GM21786 (cell line): ENCODE measurements around the gene YES1.
"Not testable (repeated sequence)": the region's sequence is repeated elsewhere in the genome, so short reads cannot be mapped to it uniquely, and the experiment has no call there.

Source experiments
- ATAC-seq: cut with Tn5 transposase; IDR thresholded peaks from one replicate; pipeline ENCODE4 v1.9.1; 2021; ENCODE audit not compliant: unreplicated experiment

The YES1 gene

DNA sequence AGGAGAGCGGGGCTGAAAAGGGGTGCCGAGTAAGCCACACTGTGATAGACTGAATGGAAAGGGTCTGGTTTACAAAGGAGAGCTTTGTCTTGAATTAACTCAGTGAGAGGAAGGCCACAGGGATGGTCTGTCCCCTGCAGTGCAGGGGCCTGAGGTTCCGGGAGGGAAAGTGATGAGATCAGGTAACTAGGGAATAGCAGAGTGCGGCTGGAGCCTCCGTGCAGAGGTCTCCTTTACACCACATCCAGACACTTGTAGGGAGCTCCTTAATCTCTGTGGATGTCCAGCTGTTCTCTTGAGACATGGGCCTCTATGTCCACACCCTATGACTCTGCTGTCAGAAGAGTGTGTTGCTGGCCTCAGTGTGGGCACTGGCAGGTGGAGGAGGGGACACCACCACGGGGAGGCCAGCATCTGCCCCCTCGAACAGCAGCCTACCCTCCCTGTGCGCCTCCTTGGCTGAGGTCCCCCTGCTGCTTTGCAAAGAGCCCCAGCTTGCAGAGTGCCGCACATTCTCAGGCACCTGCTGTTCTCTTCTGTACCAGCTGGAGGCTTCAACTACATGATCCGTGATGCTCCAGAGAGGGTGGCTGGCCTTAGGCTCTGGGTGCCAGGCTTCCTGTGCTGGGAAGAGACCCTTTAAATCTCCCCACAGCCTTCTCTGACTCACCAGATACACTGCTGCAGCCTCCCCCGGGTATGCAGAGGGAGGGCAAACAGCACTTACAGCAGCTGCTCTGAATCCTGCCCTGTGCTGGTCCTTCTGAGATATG, 125.5 kb downstream of the YES1 start:
- ATAC-seq = no peak

DNA sequence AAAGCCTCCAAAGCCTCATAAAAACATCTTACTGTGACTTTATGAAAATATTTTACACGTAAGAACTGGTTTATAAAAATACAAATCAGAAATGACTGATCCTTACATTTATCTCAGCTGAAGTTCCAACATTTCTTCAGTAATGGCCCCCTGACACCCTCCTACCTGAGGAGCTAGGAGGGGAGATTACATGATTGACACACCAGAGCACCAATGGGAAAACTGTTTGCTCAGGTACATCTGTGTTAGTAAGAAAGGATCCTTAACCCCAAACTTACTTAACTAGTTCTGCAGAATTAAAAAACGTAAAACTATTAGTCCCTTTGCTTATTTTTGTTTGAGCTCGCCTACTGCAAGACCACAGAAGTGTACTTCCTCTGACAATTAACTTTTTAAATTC, 126.6 kb downstream of the YES1 start:
- ATAC-seq = no peak

DNA sequence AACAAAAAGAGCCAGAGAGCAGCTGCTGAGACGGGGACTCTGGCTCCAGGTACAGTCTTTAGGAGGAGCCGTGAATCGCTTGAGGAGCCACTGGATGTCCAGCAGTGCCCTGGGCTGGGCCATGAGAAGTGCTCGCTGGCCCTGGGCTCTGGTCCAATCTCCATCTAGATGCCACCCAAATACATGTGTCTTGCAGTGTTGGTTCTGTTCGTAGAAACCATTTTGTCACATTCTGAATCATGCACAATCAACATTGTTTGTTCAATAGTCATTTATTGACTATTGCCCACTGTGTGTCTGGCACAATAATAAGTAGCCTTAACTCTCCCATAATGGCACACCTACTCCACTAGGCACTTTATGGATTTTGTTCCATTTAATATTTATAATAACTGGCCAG, 128.5 kb downstream of the YES1 start:
- no peak for ATAC-seq

DNA sequence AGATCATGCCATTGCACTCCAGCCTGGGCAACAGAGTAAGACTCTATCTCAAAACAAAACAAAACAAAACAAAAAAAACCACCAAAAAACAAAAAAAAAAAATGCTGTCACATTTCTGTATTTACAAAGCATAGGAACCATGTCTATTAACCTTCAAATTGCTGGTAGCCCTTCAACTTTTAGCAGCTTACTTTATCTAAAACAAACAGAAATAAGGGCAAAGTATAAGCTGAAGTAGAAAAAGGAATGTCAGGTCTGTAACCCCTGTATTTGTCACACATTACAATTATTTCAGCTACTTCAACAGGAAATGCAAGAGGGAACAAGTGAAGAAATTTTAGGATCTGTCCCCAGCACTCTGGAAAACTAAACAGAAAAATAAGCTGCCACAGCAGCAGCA, 129.2 kb downstream of the YES1 start:
- ATAC-seq = no peak

DNA sequence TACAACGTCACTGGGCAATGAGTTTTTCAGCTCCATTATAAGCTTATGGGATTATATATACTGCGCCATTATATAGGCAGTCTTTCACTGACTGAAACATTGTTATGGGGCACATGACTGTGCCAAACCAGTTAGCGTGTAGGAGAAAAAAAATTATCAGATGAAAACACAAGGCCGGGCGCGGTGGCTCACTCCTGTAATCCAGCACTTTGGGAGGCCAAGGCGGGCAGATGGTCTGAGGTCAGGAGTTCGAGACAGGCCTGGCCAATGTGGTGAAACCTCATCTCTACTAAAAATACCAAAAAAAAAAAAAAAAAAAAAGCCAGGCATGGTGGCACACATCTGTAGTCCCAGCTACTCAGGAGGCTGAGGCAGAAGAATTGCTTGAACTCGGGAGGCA, 129.6 kb downstream of the YES1 start:
- not testable (repeated sequence) for ATAC-seq

DNA sequence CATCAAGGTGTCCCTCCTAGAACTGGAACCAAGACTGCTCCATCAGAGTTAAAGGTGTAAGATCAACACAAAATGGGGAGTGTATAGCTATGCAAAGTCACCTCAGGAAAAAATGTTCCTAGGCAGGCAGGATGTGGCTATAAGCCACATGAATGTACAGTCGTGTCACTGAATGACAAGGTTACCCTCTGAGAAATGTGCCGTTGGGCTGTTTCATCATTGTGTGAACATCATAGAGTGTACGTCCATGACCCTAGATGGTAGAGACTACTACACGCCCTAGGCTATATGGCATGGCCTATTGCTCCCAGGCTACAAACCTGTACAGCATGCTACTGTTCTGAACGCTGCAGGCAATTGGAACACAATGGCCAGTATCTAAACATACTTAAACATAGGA, 130.1 kb downstream of the YES1 start:
- no peak for ATAC-seq

DNA sequence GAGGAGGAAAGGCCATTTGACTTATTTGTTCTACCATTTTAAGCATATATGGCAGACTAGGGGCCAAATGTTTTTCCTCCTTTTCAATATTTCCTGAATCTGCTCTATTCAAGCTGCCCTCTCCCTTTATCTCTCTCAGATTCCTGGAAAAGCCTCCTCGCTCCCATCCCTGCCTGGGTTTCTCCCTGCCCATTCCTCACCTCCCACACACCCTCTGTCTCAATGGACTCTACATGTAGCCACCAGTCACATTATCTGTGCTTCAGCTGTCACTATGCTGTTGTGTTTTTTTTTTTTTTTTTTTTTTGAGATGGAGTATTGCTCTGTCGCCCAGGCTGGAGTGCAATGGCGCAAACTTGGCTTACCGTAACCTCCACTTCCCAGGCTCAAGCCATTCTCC, 131.7 kb downstream of the YES1 start:
- no peak for ATAC-seq

DNA sequence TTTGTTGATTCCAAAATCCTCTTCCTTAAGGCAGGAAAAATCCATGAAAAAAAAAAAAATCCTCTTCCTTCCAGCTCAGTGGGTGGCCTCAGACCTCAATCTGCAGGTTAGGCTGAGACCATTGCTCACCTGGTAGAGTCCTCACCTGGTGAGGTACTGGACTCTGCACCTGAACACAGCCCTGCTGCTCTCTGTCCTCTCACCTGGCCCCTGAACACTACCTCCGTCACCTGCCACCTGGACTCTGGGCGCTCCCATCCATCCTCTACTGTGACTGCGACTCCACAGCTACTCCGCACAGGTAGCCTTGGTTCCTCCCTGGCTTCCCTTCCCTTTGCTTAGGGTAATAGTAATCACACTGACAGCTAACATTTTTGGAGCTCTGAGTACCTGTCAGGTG, 132.5 kb downstream of the YES1 start:
- ATAC-seq = no peak

DNA sequence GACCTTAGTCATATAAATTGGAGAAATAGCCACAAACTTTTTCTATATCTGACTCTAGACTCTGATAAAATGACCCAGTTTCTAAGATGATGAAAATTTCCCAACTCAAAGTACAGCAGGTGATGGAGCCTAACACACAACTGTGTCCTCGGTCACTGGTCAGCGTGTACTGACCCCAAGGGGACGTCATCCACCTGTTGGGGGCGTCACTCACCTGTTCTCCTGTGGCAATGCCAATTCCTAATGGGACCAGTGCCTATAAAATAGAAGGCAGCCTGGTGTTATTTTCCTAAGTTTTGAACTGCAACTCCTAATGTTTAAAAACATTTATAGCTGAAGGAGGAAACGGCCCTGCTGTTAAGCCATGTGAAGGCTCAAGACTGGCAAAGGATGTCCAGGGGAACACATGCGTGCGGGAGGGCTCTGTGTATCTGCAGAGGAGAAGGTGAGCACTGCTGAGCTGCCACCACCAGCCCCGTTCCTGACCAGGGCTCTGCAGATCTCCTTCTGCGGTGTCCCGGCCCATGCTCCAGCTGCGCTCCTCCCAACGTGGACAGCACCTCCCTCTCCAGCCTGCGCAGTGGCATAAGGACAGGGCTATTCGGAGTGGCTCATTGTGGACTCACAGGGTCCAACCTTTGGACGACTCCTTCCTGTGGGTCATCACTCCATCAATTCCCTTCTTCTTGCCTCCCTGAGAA, 133.4 kb downstream of the YES1 start:
- ATAC-seq = no peak

DNA sequence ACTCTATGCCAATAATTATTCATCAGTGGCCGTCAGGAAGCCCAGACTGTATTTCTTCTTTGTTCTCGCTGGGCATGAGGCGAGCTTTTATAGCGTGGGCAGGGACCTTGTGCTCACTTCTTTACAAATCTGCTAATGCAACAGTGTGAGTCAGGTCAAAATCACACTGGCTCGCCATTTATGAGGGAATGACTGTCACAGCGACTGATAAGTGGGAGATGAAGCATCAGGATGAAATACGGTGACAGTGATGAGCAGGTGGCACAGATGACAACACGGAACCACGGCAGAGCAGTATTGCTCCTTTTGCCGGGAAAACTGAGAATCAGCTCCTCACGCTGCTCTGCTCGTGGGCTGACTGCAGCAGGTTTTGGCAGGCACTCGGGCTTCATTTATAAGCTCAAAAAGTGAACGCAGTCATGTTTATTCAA, 134.1 kb downstream of the YES1 start:
- ATAC-seq = no peak

DNA sequence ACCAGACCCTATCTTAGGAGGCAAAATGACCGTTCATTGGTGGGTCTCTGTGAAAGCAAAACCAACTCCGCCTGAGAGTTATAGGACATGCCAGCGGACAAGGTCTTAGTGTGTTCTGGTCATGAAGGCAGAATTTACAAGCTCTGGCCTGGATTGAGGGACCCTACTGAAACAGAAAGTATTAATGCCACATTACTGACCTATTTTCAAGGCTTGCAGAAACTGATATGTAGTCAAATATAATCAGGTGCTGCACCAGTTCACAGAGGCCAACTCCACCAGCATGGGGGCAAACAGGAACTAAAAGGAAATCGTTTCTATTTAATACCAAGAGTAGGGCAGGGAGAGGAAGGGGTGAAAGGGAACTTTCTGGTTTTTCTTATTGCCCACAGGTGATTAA, 134.9 kb downstream of the YES1 start:
- ATAC-seq = no peak

DNA sequence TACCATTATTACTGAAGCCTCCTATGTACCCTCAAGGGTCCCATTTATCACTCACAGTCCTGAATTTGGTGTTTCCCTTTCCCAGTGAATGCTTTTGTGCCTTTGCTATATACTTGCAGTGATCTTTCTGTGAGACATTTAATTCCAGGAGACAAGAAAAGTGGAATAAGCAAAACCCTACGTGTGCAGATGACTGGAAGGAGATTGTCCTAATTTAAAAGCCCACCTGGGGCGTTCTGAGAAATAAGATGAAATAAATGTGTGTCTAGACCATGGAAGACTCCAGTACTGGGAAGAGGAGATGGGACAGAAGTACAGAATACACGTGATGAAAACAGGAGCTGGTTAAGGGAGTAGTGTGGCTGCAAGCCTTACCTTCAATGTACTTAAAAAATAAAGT, 135.3 kb downstream of the YES1 start:
- no peak for ATAC-seq

DNA sequence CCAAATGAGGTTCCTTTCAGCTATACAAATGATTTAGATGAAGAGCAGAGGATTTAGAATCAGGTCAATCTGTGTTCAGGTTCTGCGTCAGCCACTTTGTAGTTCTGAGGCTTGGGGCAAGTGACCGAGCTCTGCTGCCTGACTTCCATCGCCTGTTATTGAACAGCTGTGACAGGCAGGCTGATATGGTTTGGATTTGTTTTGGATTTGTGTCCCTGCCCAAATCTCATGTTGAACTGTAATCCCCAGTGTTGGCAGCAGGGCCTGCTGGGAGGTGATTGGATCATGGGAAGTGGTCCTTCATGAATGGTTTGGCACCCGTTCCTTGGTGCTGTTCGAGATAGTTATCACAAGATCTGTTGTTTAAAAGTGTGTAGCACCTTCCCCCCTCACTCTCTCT, 136.0 kb downstream of the YES1 start:
- ATAC-seq = no peak

DNA sequence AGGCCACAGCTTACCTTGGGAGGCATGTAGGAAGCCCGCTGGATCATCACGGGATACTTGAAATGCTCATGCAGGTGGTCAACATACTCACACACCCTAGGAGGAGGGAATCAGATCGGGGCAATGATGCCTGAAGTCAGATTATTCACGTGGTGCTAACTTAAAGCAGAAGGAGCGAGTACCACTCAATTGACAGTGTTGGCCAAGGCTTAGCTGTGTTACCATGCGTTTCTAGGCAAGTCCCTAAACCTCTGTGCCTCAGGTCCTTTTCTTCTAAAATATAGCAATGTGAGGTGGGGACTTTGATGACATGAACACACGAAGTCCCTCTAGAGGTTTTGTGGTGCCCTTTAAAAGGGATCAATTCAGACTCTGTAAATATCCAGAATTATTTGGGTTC, 136.7 kb downstream of the YES1 start:
- ATAC-seq = no peak

DNA sequence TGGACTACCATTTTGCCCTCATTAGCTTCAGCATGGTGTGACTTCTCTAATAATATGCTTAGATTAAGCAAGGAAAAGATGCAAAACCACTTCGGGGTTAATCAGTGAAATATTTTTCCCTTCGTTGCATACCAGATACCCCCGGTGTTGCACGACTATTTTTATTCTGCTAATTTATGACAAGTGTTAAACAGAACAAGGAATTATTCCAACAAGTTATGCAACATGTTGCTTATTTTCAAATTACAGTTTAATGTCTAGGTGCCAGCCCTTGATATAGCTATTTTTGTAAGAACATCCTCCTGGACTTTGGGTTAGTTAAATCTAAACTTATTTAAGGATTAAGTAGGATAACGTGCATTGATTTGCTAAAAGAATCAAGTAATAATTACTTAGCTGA, 138.3 kb downstream of the YES1 start:
- ATAC-seq = no peak

DNA sequence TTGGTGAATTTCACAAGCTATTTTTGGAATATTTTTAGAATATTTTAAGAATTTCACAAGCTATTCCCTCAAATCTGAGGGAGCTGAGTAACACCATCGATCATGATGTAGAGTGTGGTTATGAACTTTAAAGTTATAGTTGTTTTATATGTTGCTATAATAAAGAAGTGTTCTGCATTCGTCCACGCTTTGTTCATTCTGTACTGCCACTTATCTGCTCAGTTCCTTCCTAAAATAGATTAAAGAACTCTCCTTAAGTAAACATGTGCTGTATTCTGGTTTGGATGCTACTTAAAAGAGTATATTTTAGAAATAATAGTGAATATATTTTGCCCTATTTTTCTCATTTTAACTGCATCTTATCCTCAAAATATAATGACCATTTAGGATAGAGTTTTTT, 138.7 kb downstream of the YES1 start:
- no peak for ATAC-seq
